GM23338 (cell line): ENCODE results near the gene TRIM45. TPM values are rescaled to one million over a fixed set of nuclear protein-coding genes. Genes with fewer than 3 reads are reported as not detected.

Experiments
- ATAC-seq: fragments of 200-7000 bp; cut with Tn5 transposase; 3 replicates; pipeline ENCODE4 v1.9.1; 2020
- DNase-seq: peaks from one replicate; pipeline ENCODE4 v3.0.0-alpha.2; 2015; ENCODE audit warnings: low spot score
- H2AFZ ChIP-seq: fragments of 200-600 bp; sonication (generic); 2 replicates; pipeline ENCODE4 v1.8.0; 2016; ENCODE audit warnings: antibody characterized with exemption, mild to moderate bottlenecking, moderate library complexity
- H3F3A ChIP-seq: fragments of 200-600 bp; sonication (generic); replicated peaks from 2 replicates; pipeline ENCODE4 v1.8.0; 2017; ENCODE audit warnings: antibody characterized with exemption, mixed run types, low read depth
- H3K27ac ChIP-seq: fragments of 200-600 bp; sonication (generic); 2 replicates; pipeline ENCODE4 v1.6.1; 2016; ENCODE audit warnings: low read depth
- H3K27me3 ChIP-seq: fragments of 200-600 bp; sonication (generic); 2 replicates; pipeline ENCODE4 v1.8.0; 2016; ENCODE audit warnings: mild to moderate bottlenecking, mixed run types, moderate library complexity; ENCODE audit not compliant: insufficient read depth
- H3K36me3 ChIP-seq: fragments of 200-600 bp; sonication (generic); 2 replicates; pipeline ENCODE4 v1.8.0; 2016; ENCODE audit warnings: mild to moderate bottlenecking; ENCODE audit not compliant: insufficient read depth
- H3K4me1 ChIP-seq: fragments of 200-600 bp; sonication (generic); 2 replicates; pipeline ENCODE4 v1.8.0; 2016; ENCODE audit warnings: mild to moderate bottlenecking, moderate library complexity; ENCODE audit not compliant: insufficient read depth
- H3K4me2 ChIP-seq: fragments of 200-600 bp; sonication (generic); 2 replicates; pipeline ENCODE4 v1.7.1; 2017; ENCODE audit warnings: mixed run types
- H3K4me3 ChIP-seq: fragments of 200-600 bp; sonication (generic); 2 replicates; pipeline ENCODE4 v1.6.1; 2016; ENCODE audit warnings: mixed run types
- H3K79me2 ChIP-seq: fragments of 200-600 bp; sonication (generic); replicated peaks from 2 replicates; pipeline ENCODE4 v1.8.0; 2017; ENCODE audit warnings: mild to moderate bottlenecking; ENCODE audit not compliant: insufficient read depth
- H3K9me2 ChIP-seq: fragments of 200-600 bp; sonication (generic); 2 replicates; pipeline ENCODE4 v1.8.0; 2017; ENCODE audit not compliant: insufficient read depth
- H4K20me1 ChIP-seq: fragments of 200-600 bp; sonication (generic); replicated peaks from 2 replicates; pipeline ENCODE4 v1.8.0; 2017; ENCODE audit warnings: mild to moderate bottlenecking; ENCODE audit not compliant: insufficient read depth
- H3K27ac Mint-ChIP-seq: 2 replicates; pipeline ENCODE4 v1.8.0; 2020; ENCODE audit warnings: inconsistent platforms, mild to moderate bottlenecking, moderate library complexity, mixed read lengths
- H3K27me3 Mint-ChIP-seq: 3 replicates; pipeline ENCODE4 v1.8.0; 2022; ENCODE audit warnings: low read depth, mild to moderate bottlenecking, moderate library complexity, mixed read lengths, inconsistent platforms; ENCODE audit not compliant: insufficient read depth, poor library complexity
- H3K36me3 Mint-ChIP-seq: 3 replicates; pipeline ENCODE4 v1.8.0; 2021; ENCODE audit warnings: low read depth, mild to moderate bottlenecking, inconsistent platforms, moderate library complexity, mixed read lengths
- H3K4me1 Mint-ChIP-seq: 3 replicates; pipeline ENCODE4 v1.8.0; 2020; ENCODE audit warnings: mild to moderate bottlenecking, inconsistent platforms, mixed read lengths
- H3K4me3 Mint-ChIP-seq: 3 replicates; pipeline ENCODE4 v1.8.0; 2021; ENCODE audit warnings: moderate library complexity, mild to moderate bottlenecking, inconsistent platforms, mixed read lengths
- H3K9me3 Mint-ChIP-seq: 3 replicates; pipeline ENCODE4 v1.8.0; 2020; ENCODE audit warnings: moderate library complexity, mild to moderate bottlenecking, inconsistent platforms, mixed read lengths
- CREB1 ChIP-seq: fragments of 250-450 bp; sonication (Bioruptor Pico); IDR thresholded peaks from 2 replicates; pipeline ENCODE4 v1.5.0; 2020; ENCODE audit warnings: low read depth, mild to moderate bottlenecking, moderate library complexity
- CTCF ChIP-seq, 2 experiments: fragments of 200-600 bp in 1 of 2; sonication (generic) in 1 of 2; conservative IDR thresholded peaks; 2 replicates each; pipeline versions ENCODE4 v1.5.1 to v1.6.1; 2016 to 2017; ENCODE audit warnings: antibody characterized with exemption in 2 of 2, low read depth in 2 of 2, mild to moderate bottlenecking in 2 of 2, moderate library complexity in 1 of 2
- ETS1 ChIP-seq: IDR thresholded peaks from 2 replicates; pipeline ENCODE4 v1.6.1; 2016; ENCODE audit warnings: antibody characterized with exemption
- EZH2phosphoT487 ChIP-seq: fragments of 200-600 bp; sonication (generic); IDR thresholded peaks from one replicate; pipeline ENCODE4 v1.8.1; 2018; ENCODE audit warnings: antibody characterized with exemption; ENCODE audit not compliant: unreplicated experiment
- NANOG ChIP-seq: IDR thresholded peaks from 2 replicates; pipeline ENCODE4 v1.6.1; 2016; ENCODE audit warnings: antibody characterized with exemption, borderline replicate concordance
- POLR2AphosphoS5 ChIP-seq: IDR thresholded peaks from 2 replicates; pipeline ENCODE4 v1.6.1; 2016; ENCODE audit warnings: antibody characterized with exemption, low read depth
- REST ChIP-seq: IDR thresholded peaks from one replicate; pipeline ENCODE4 v1.6.1; 2018; ENCODE audit warnings: antibody characterized with exemption; ENCODE audit not compliant: unreplicated experiment
- STAT1 ChIP-seq: IDR thresholded peaks from one replicate; pipeline ENCODE4 v1.6.1; 2016; ENCODE audit warnings: antibody characterized with exemption; ENCODE audit not compliant: unreplicated experiment
- ZNF114 ChIP-seq: fragments of 250-450 bp; sonication (Bioruptor Pico); IDR thresholded peaks from 2 replicates; pipeline ENCODE4 v1.5.0; 2020; ENCODE audit warnings: mild to moderate bottlenecking, moderate library complexity
- ZNF331 ChIP-seq: fragments of 250-450 bp; sonication (Bioruptor Pico); IDR thresholded peaks from 2 replicates; pipeline ENCODE4 v1.5.0; 2020; ENCODE audit warnings: low read depth, mild to moderate bottlenecking, moderate library complexity
- polyA plus RNA-seq: library from polyadenylated mRNA; unstranded; fragments of >200 nt; fragmentation: Nextera tagmentation; extraction: Ambion mirVana; gene quantifications from 2 replicates; pipeline ENCODE4 v1.2.1, GENCODE V29; 2016
- total RNA-seq: library from RNA; depleted of rRNA; stranded (reverse); fragments of >200 nt; shearing (Covaris generic); gene quantifications from 2 replicates; pipeline ENCODE4 v1.2.3, GENCODE V29; 2014

TRIM45 gene
- total and polyA plus RNA-seq, 2 experiments from 2014 or later, result 8.8 to 15.0 TPM

- Histone ChIP-seq H2AFZ (no peak overlapping the region), H3K36me3 (no peaks in the 10 kb centered on the region), H4K20me1 (no peaks in the 10 kb centered on the region), H3K27me3 (no peaks in the 10 kb centered on the region), H3K79me2 (no peaks in the 10 kb centered on the region), H3K4me1 (peaks cover 10% of the 10 kb centered on the region; the same call in 1 of the 2 replicates), H3K27ac (no peak overlapping the region), H3K4me2 (no peak overlapping the region), H3K4me3 (no peak overlapping the region), H3K9me2 (peaks cover under 1% of the 10 kb centered on the region; the same call in 1 of the 2 replicates), H3F3A (no peaks in the 10 kb centered on the region)
- Mint-ChIP-seq H3K4me1 (peaks cover 13% of the 10 kb centered on the region), H3K27ac (no peak overlapping the region), H3K36me3 (no peaks in the 10 kb centered on the region), H3K4me3 (no peak overlapping the region), H3K9me3 (no peaks in the 10 kb centered on the region), H3K27me3 (no peaks in the 10 kb centered on the region)
- TF ChIP-seq ZNF331 (CRISPR knock-in tag) (no peak), POLR2AphosphoS5 (no peak), STAT1 (no peak), EZH2phosphoT487 (no peak), REST (no peak), CTCF (conservative IDR thresholded peaks at IDR 0.05; ENCODE audit: low read depth in 2 of 2) (no peak), ETS1 (no peak), NANOG (no peak), CREB1 (CRISPR knock-in tag) (no peak)
- ATAC-seq (no peak), DNase-seq (no peak)
These were observed 21.6 kb upstream of the TRIM45 start for GRCh38 chr1:117143172-117143571.

GRCh38 chr1:117142200-117142599 lies 20.7 kb upstream of the TRIM45 start:
- Histone ChIP-seq H3K36me3 (no peaks in the 10 kb centered on the region), H3K4me2 (no peak overlapping the region), H3K9me2 (peaks cover 6% of the 10 kb centered on the region; the same call in 1 of the 2 replicates), H3K4me3 (no peak overlapping the region), H3F3A (no peaks in the 10 kb centered on the region), H3K79me2 (no peaks in the 10 kb centered on the region), H4K20me1 (no peaks in the 10 kb centered on the region), H3K4me1 (peaks cover 13% of the 10 kb centered on the region; the same call in 1 of the 2 replicates), H3K27me3 (no peaks in the 10 kb centered on the region), H3K27ac (no peak overlapping the region), H2AFZ (no peak overlapping the region)
- ATAC-seq (no peak), DNase-seq (no peak)
- Mint-ChIP-seq H3K27ac (no peak overlapping the region), H3K9me3 (no peaks in the 10 kb centered on the region), H3K4me1 (peaks cover 17% of the 10 kb centered on the region), H3K4me3 (no peak overlapping the region), H3K36me3 (no peaks in the 10 kb centered on the region), H3K27me3 (no peaks in the 10 kb centered on the region)
- TF ChIP-seq CREB1 (CRISPR knock-in tag) (no peak), CTCF (conservative IDR thresholded peaks at IDR 0.05; ENCODE audit: low read depth in 2 of 2) (no peak), NANOG (no peak), ZNF114 (CRISPR knock-in tag) (no peak), POLR2AphosphoS5 (no peak), ETS1 (no peak), EZH2phosphoT487 (no peak)
